Nephron (organoid): ENCODE results near the gene IDS.
A peak's percentile ranks its signal among the peaks of the same experiment; 100 is the strongest.

Experiments used
- H3K27ac Mint-ChIP-seq, 3 experiments: 2 replicates each; pipeline ENCODE4 v1.8.0; 2020; ENCODE audit warnings: mixed read lengths in 3 of 3, mild to moderate bottlenecking in 2 of 3, moderate library complexity in 1 of 3
- H3K27me3 Mint-ChIP-seq: 2 replicates; pipeline ENCODE4 v1.8.0; 2021; ENCODE audit warnings: low read depth, mild to moderate bottlenecking, moderate library complexity, mixed read lengths
- H3K36me3 Mint-ChIP-seq: 2 replicates; pipeline ENCODE4 v1.8.0; 2020; ENCODE audit warnings: low read depth, mixed read lengths
- H3K4me1 Mint-ChIP-seq: 2 replicates; pipeline ENCODE4 v1.8.0; 2020; ENCODE audit warnings: mixed read lengths
- H3K4me3 Mint-ChIP-seq, 3 experiments: 2 replicates each; pipeline ENCODE4 v1.8.0; 2020; ENCODE audit warnings: mild to moderate bottlenecking in 3 of 3, mixed read lengths in 3 of 3, moderate library complexity in 2 of 3
- H3K9me3 Mint-ChIP-seq: 2 replicates; pipeline ENCODE4 v1.8.0; 2020; ENCODE audit warnings: mixed read lengths
- TF ChIP-seq, protein P1 (sequence below), 3 experiments: fragments of 200-600 bp; sonication (generic); IDR thresholded peaks; one replicate each; pipeline ENCODE4 v1.5.0; 2021; ENCODE audit warnings: antibody characterized with exemption in 3 of 3; ENCODE audit not compliant: unreplicated experiment in 3 of 3

IDS gene

GRCh38 chrX:149513825-149514428 is 8.8 kb upstream of the IDS start:
- no peak overlapping the region for H3K4me3 Mint-ChIP-seq
- peaks cover 17% of the 10 kb centered on the region for H3K9me3 Mint-ChIP-seq
- H3K4me1 Mint-ChIP-seq = peaks cover 5% of the 10 kb centered on the region
- H3K27ac Mint-ChIP-seq = no peak overlapping the region
- TF ChIP-seq, protein P1, sequence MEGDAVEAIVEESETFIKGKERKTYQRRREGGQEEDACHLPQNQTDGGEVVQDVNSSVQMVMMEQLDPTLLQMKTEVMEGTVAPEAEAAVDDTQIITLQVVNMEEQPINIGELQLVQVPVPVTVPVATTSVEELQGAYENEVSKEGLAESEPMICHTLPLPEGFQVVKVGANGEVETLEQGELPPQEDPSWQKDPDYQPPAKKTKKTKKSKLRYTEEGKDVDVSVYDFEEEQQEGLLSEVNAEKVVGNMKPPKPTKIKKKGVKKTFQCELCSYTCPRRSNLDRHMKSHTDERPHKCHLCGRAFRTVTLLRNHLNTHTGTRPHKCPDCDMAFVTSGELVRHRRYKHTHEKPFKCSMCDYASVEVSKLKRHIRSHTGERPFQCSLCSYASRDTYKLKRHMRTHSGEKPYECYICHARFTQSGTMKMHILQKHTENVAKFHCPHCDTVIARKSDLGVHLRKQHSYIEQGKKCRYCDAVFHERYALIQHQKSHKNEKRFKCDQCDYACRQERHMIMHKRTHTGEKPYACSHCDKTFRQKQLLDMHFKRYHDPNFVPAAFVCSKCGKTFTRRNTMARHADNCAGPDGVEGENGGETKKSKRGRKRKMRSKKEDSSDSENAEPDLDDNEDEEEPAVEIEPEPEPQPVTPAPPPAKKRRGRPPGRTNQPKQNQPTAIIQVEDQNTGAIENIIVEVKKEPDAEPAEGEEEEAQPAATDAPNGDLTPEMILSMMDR (IDR thresholded peaks at IDR 0.05; ENCODE audit: unreplicated experiment in 3 of 3) = no peak
- peaks cover 4% of the 10 kb centered on the region for H3K36me3 Mint-ChIP-seq
- H3K27me3 Mint-ChIP-seq = no peaks in the 10 kb centered on the region

DNA sequence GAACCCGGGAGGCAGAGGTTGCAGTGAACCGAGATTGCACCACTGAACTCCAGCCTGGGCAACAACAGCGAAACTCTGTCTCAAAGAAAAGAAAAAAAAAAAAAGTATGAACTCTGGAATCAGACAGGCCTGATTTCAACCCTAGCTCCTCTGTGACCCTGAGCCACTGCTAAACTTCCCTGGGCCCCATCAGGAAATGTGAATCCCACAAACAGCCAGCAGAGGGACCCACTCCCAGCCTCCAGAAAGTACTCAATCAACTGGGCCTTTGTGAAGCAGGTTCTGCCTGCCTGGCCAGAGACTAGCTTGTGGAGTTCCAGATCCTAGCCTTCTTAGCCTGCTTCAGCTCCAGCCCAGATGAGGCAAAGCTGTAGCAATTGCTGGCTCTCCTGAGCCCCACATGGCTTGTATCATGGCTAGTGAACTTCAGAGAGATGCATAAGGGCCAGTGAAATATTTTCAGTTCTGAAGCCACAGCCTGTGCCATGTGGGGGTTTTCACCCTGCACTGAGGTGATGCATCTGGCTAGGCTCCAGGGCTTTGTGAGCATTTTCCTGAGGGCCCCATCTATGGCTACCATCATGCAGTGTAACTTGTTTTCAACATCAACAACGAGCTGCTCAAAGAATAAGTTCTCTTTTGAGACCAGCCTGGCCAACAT is 7.2 kb upstream of the IDS start:
- Mint-ChIP-seq H3K9me3 (peaks cover 11% of the 10 kb centered on the region), H3K27ac (no peak overlapping the region), H3K36me3 (peaks cover 4% of the 10 kb centered on the region), H3K27me3 (peaks cover 5% of the 10 kb centered on the region), H3K4me3 (no peak overlapping the region), H3K4me1 (peaks cover 5% of the 10 kb centered on the region)
- TF ChIP-seq, protein P1 (IDR thresholded peaks at IDR 0.05; ENCODE audit: unreplicated experiment in 3 of 3) = peak in 2 of 3 experiments; percentile 21 to 36

GRCh38 chrX:149511081-149511480 is 6.0 kb upstream of the IDS start:
- Mint-ChIP-seq H3K27me3 (peaks cover 5% of the 10 kb centered on the region), H3K9me3 (peaks cover 7% of the 10 kb centered on the region), H3K27ac (no peak overlapping the region), H3K4me3 (no peak overlapping the region), H3K36me3 (no peaks in the 10 kb centered on the region), H3K4me1 (peaks cover 5% of the 10 kb centered on the region)
- TF ChIP-seq, protein P1 (IDR thresholded peaks at IDR 0.05; ENCODE audit: unreplicated experiment in 3 of 3) = no peak

DNA sequence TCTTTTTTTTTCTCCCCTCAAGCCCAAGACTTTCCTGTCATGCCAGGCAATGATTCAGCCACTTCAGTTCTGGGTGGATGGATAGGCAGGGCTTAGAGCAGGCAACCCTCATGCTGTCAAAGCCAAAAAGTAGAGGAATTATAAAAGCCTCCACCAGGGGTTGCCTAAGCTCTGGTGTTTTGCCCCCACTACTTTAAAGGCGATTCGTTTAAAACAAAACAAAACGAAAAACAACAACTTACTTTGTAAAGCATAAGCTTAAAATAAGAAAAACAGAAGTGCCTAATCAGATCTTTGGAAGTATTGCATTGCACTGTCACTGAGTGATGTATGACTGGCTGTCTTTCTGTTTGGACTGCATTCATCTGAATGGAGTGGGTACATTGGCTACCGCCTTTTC is 5.3 kb upstream of the IDS start:
- peaks cover 5% of the 10 kb centered on the region for H3K27me3 Mint-ChIP-seq

DNA sequence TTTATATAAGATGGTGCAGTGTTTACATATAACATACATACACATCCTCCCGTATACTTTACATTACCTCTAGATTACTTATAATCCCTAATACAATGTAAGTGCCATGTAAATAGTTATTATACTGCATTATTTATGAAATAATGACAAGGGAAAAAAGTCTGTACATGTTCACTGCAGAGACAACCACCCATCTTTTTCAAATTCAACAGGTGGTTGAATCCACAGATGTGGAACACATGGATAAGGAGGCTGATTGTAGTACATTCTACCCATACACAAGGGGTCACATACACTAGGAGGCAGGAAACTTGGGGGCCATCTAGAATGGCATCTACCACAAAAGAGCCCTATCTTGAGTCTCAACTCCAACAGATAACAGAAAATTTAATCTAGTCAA is 3.4 kb upstream of the IDS start:
- Mint-ChIP-seq H3K27ac (no peak overlapping the region), H3K27me3 (peaks cover 5% of the 10 kb centered on the region), H3K4me3 (no peak overlapping the region), H3K4me1 (peaks cover 12% of the 10 kb centered on the region), H3K36me3 (no peaks in the 10 kb centered on the region), H3K9me3 (peaks cover 14% of the 10 kb centered on the region)
- TF ChIP-seq, protein P1 (IDR thresholded peaks at IDR 0.05; ENCODE audit: unreplicated experiment in 3 of 3) = no peak

More for the DNA sequence above, 5.3 kb upstream of the IDS start:
- Mint-ChIP-seq H3K4me3 (no peak overlapping the region), H3K4me1 (peaks cover 10% of the 10 kb centered on the region), H3K36me3 (no peaks in the 10 kb centered on the region), H3K27ac (peak overlapping the region in 1 of 3 experiments; percentile 6), H3K9me3 (peaks cover 8% of the 10 kb centered on the region)
- TF ChIP-seq, protein P1 (IDR thresholded peaks at IDR 0.05; ENCODE audit: unreplicated experiment in 3 of 3) = peak in 2 of 3 experiments; percentile 12 to 22

DNA sequence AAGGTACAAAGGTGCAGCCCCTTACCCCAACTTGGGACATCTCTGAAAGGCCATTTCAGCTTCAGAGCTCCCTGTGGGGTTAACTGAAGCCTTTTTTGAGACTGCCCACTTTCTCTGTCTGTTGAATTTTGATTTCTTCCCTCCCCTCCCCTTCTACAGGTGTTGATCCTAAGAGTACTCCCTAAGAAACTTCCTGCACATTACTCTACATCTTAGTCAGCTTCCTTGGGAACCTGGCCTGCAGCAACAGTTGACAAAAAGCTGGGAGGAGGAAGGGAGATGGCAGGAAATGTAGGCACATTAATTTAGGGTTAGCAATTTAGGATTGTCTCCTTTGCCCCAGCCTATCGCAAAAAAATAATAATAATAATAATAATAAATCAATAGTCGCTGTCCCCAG is 1.2 kb upstream of the IDS start:
- peaks cover 12% of the 10 kb centered on the region for H3K4me1 Mint-ChIP-seq
- H3K36me3 Mint-ChIP-seq = no peaks in the 10 kb centered on the region
- peak overlapping the region in 1 of 3 experiments; percentile 21 for H3K4me3 Mint-ChIP-seq
- peaks cover 5% of the 10 kb centered on the region for H3K27me3 Mint-ChIP-seq
- no peak overlapping the region for H3K27ac Mint-ChIP-seq
- peaks cover 10% of the 10 kb centered on the region for H3K9me3 Mint-ChIP-seq
- TF ChIP-seq, protein P1 (IDR thresholded peaks at IDR 0.05; ENCODE audit: unreplicated experiment in 3 of 3) = no peak
